B cell (primary cell): Measurements from ENCODE around the gene RPS19. TPM values are rescaled to one million over a fixed set of nuclear protein-coding genes. Genes with fewer than 3 reads are reported as not detected.

ENCODE experiments used
- ATAC-seq: fragments of 200-7000 bp; cut with Tn5 transposase; one replicate; pipeline ENCODE4 v1.10.0; 2021; ENCODE audit warnings: low read depth, mild to moderate bottlenecking, moderate number of reproducible peaks, moderate library complexity
- CTCF ChIA-PET: fragments of 350-600 bp; sonication (Branson Sonifier 250); formaldehyde crosslinking; loops from one replicate; lab custom pipeline; 2021; ENCODE audit warnings: antibody characterized with exemption, inconsistent platforms; lab: Charles Lee
- POLR2A ChIA-PET: fragments of 350-600 bp; sonication (Branson Sonifier 250); formaldehyde crosslinking; loops from one replicate; lab custom pipeline; 2021; ENCODE audit warnings: antibody characterized with exemption; lab: Charles Lee
- DNase-seq: peaks from one replicate; pipeline ENCODE4 v3.0.0; 2013
- H2AFZ ChIP-seq: 2 replicates; pipeline ENCODE4 v1.6.1; 2012; ENCODE audit warnings: mild to moderate bottlenecking, low read depth, low read length; ENCODE audit not compliant: insufficient read depth, poor library complexity, severe bottlenecking
- H3K27ac ChIP-seq, 2 donors: 1 replicate in 1 of 2; 2 replicates in 1 of 2; pipeline ENCODE4 v1.5.1; 2012 to 2013; ENCODE audit warnings: low read length in 2 of 2, mild to moderate bottlenecking in 2 of 2, moderate library complexity in 1 of 2
- H3K27me3 ChIP-seq, 4 experiments: fragments of 200-600 bp in 1 of 4; sonication (generic) in 1 of 4; replicated peaks in 1 of 4; 1 replicate in 2 of 4; 2 replicates in 2 of 4; pipeline versions ENCODE4 v1.6.1 to v1.7.0; 2013 to 2016; ENCODE audit warnings: low read length in 3 of 4, mild to moderate bottlenecking in 2 of 4, mixed read lengths in 1 of 4, moderate library complexity in 1 of 4; ENCODE audit not compliant: insufficient read depth in 4 of 4, control insufficient read depth in 3 of 4; ENCODE audit errors: control extremely low read depth in 1 of 4
- H3K36me3 ChIP-seq, 2 experiments: replicated peaks in 1 of 2; 1 replicate in 1 of 2; 2 replicates in 1 of 2; pipeline versions ENCODE4 v1.6.1 to v1.7.1; 2013; ENCODE audit warnings: low read length in 1 of 2; ENCODE audit not compliant: insufficient read depth in 2 of 2, control insufficient read depth in 1 of 2; ENCODE audit errors: control extremely low read depth in 1 of 2, extremely low read depth in 1 of 2
- H3K4me1 ChIP-seq, 2 donors: fragments of 200-600 bp in 1 of 2; sonication (generic) in 1 of 2; 1 replicate in 1 of 2; 2 replicates in 1 of 2; pipeline versions ENCODE4 v1.5.1 to v1.6.1; 2013 to 2017; ENCODE audit warnings: low read length in 2 of 2; ENCODE audit not compliant: control insufficient read depth in 2 of 2, insufficient read depth in 2 of 2
- H3K4me2 ChIP-seq: replicated peaks from 2 replicates; pipeline ENCODE3; 2012; ENCODE audit warnings: mild to moderate bottlenecking, low read depth, low read length; ENCODE audit not compliant: poor library complexity, severe bottlenecking
- H3K4me3 ChIP-seq, 5 experiments: fragments of 200-600 bp in 1 of 5; sonication (generic) in 1 of 5; 1 replicate in 3 of 5; 2 replicates in 2 of 5; pipeline versions ENCODE4 v1.5.1 to v1.7.0; 2011 to 2016; ENCODE audit warnings: low read length in 4 of 5, mild to moderate bottlenecking in 4 of 5, low read depth in 2 of 5, control low read depth in 1 of 5, moderate library complexity in 1 of 5; ENCODE audit not compliant: insufficient read depth in 1 of 5; ENCODE audit errors: control extremely low read depth in 1 of 5, extremely low read depth in 1 of 5
- H3K79me2 ChIP-seq: fragments of 200-600 bp; sonication (generic); one replicate; pipeline ENCODE4 v1.6.0; 2016; ENCODE audit warnings: low read length; ENCODE audit not compliant: control insufficient read depth, insufficient read depth
- H3K9ac ChIP-seq: fragments of 200-600 bp; sonication (generic); 2 replicates; pipeline ENCODE4 v1.6.1; 2017; ENCODE audit warnings: mild to moderate bottlenecking, low read length, moderate library complexity
- H3K9me3 ChIP-seq, 3 donors: one replicate each; pipeline versions ENCODE4 v1.6.1 to v1.7.1; 2013; ENCODE audit warnings: low read length in 2 of 3; ENCODE audit not compliant: control insufficient read depth in 2 of 3, insufficient read depth in 1 of 3; ENCODE audit errors: control extremely low read depth in 1 of 3
- H4K20me1 ChIP-seq: 2 replicates; pipeline ENCODE4 v1.6.0; 2012; ENCODE audit warnings: mild to moderate bottlenecking, low read length; ENCODE audit not compliant: insufficient read depth, control insufficient read depth, poor library complexity, severe bottlenecking
- H3K27ac Mint-ChIP-seq: one replicate; pipeline ENCODE4 v1.8.0; 2021; ENCODE audit warnings: mixed read lengths
- H3K27me3 Mint-ChIP-seq: one replicate; pipeline ENCODE4 v1.8.0; 2021; ENCODE audit warnings: mixed read lengths
- H3K4me1 Mint-ChIP-seq: one replicate; pipeline ENCODE4 v1.8.0; 2021; ENCODE audit warnings: mixed read lengths
- H3K4me3 Mint-ChIP-seq: one replicate; pipeline ENCODE4 v1.8.0; 2021; ENCODE audit warnings: mixed read lengths
- H3K9me3 Mint-ChIP-seq: one replicate; pipeline ENCODE4 v1.8.0; 2022; ENCODE audit warnings: mixed read lengths; ENCODE audit not compliant: insufficient read depth
- CTCF ChIP-seq: fragments of 200-600 bp; IDR thresholded peaks from one replicate; pipeline ENCODE4 v1.8.0; 2022; ENCODE audit warnings: antibody characterized with exemption, mild to moderate bottlenecking
- EZH2 ChIP-seq: IDR thresholded peaks from 2 replicates; pipeline ENCODE4 v1.6.1; 2012; ENCODE audit warnings: borderline replicate concordance, low read depth, mild to moderate bottlenecking, moderate library complexity, low read length; ENCODE audit not compliant: insufficient read depth, poor library complexity, severe bottlenecking
- WGBS: methylation state at CpG from one replicate; pipeline ENCODE4 v1.1.5; 2013; ENCODE audit warnings: missing lambda C conversion rate; ENCODE audit not compliant: insufficient coverage; 5-methylcytosine and 5-hydroxymethylcytosine counted together
- intact Hi-C: fragments of 100-400 bp; cut with micrococcal nuclease; formaldehyde crosslinking; loops from one replicate; pipeline ENCODE4 v1.10.0; 2022
- polyA plus RNA-seq: library from polyadenylated mRNA; depleted of rRNA; stranded (reverse); fragments of >200 nt; gene quantifications from 2 replicates; pipeline ENCODE4 v1.2.3, GENCODE V29; 2012
- total RNA-seq, 2 donors: library from RNA; stranded (reverse); fragments of 120-200 nt in 1 of 2; gene quantifications; 1 replicate in 1 of 2; 2 replicates in 1 of 2; pipeline versions ENCODE4 v1.2.3 to v1.2.4, GENCODE V29; 2013 to 2022

RPS19 gene
- total and polyA plus RNA-seq, 2 donors (not counting 1 experiment from before 2014, with no cell fraction given), result 3,322 to 9,144 TPM

- H3K9me3 Mint-ChIP-seq, result no peaks in the 10 kb centered on the region
- H3K4me1 Mint-ChIP-seq, result no peaks in the 10 kb centered on the region
- CTCF ChIA-PET, result interaction anchor here (1.5 kb wide), 1 partner anchor 8 kb away, joined by 4 read pairs; no protein-coding TSS in a partner anchor
- peaks cover 8% of the 10 kb centered on the region for H3K27me3 Mint-ChIP-seq
- H3K27me3 ChIP-seq, result no peaks in the 10 kb centered on the region
- H3K4me1 ChIP-seq, result no peaks in the 10 kb centered on the region
- H3K27ac ChIP-seq, result no peak overlapping the region
- no peak overlapping the region for H3K27ac Mint-ChIP-seq
- H4K20me1 ChIP-seq, result no peaks in the 10 kb centered on the region
- POLR2A ChIA-PET, result no interaction called here
- H3K79me2 ChIP-seq, result no peaks in the 10 kb centered on the region
- H3K9ac ChIP-seq, result no peak overlapping the region
- intact Hi-C loops, result no loop called here
- H3K4me2 ChIP-seq, result no peak overlapping the region
- TF ChIP-seq EZH2, result no peak
- TF ChIP-seq CTCF, result no peak
- DNase-seq (no peak), ATAC-seq (no peak)
- WGBS, result 94% methylated on average over 12 of the region's 19 CpGs
- no peaks in the 10 kb centered on the region for H3K36me3 ChIP-seq
- H2AFZ ChIP-seq, result no peak overlapping the region
- H3K4me3 ChIP-seq, result no peak overlapping the region
- H3K4me3 Mint-ChIP-seq, result no peak overlapping the region
- peaks cover 0 to 9% (median 0%) of the 10 kb centered on the region in 3 donors for H3K9me3 ChIP-seq
Measured at GRCh38 chr19:41847351-41848105, 12.5 kb upstream of the RPS19 start.

GRCh38 chr19:41848666-41849065, 11.4 kb upstream of the RPS19 start:
- no peak overlapping the region for H3K4me3 ChIP-seq
- Mint-ChIP-seq H3K4me1 (no peaks in the 10 kb centered on the region), H3K27me3 (peaks cover 8% of the 10 kb centered on the region), H3K4me3 (no peak overlapping the region), H3K9me3 (no peaks in the 10 kb centered on the region), H3K27ac (no peak overlapping the region)
- CTCF ChIA-PET, result interaction anchor here (0.9 to 1.5 kb wide), 3 partner anchors 10 to 55 kb away, joined by 3 to 5 read pairs (median 4); partner anchors contain the start of gene RPS19
- no peak overlapping the region for H3K9ac ChIP-seq
- no peaks in the 10 kb centered on the region for H4K20me1 ChIP-seq
- WGBS, result 84% methylated on average over 5 of the region's 6 CpGs
- intact Hi-C loops, result no loop called here
- no peaks in the 10 kb centered on the region for H3K4me1 ChIP-seq
- DNase-seq (no peak), ATAC-seq (no peak)
- no peak overlapping the region for H3K27ac ChIP-seq
- TF ChIP-seq CTCF, result no peak
- no peak for TF ChIP-seq EZH2
- no peaks in the 10 kb centered on the region for H3K36me3 ChIP-seq
- no peaks in the 10 kb centered on the region for H3K79me2 ChIP-seq
- no peak overlapping the region for H2AFZ ChIP-seq
- H3K9me3 ChIP-seq, result peaks cover 0 to 9% (median 0%) of the 10 kb centered on the region in 3 donors
- no peaks in the 10 kb centered on the region for H3K27me3 ChIP-seq
- H3K4me2 ChIP-seq, result no peak overlapping the region
- POLR2A ChIA-PET, result no interaction called here
